ENCODE results near the gene MSI2. TPM values are rescaled to one million over a fixed set of nuclear protein-coding genes. Genes with fewer than 3 reads are reported as not detected.

Gene MSI2
- total RNA-seq, 1 donor from 2014 or later = 110 TPM

DNA sequence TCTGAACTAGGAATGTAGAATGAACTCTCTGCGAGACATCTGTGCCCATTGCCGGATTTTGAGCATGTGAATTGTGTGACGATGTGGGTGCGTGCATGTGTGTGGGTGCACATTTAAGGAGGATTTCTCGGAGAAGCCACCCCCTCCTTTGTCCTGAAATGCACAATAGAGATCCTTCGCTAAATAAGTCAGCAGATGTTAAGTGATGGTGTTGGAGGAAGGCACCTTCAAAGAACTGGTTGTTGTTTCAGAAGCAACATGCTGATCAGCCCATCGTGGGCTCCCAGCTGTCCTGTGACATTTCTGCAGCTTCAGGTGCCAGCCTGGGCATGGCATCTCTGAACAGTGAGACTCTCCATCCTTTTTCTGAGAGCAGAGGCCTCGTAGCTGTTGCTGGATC, 194.9 kb downstream of the MSI2 start:
- ATAC-seq (ENCODE audit: poor library complexity) = no peak
- intact Hi-C loops (cut with DNase I) = no loop called here
- no peak for DNase-seq

DNA sequence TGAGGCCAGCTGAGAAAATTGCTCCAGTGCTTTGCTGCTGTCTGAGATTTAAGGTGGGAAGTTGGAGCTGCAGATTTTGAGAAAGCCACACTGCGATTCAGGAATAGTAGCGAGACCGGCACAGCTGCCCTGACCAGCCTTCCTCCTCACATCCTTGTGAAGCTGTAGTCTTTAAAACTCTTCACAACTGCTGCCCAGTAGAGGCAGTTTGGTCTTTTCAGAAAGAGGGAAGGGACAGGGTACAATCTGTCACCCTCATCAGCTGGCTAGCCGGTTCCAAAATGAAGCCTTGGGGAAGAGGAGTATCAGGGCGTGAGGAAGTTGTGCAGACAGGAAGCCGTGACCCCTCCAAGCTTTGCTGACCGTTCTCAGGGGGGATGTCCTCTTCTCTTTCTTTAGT, 195.3 kb downstream of the MSI2 start:
- no peak for ATAC-seq (ENCODE audit: poor library complexity)
- DNase-seq = no peak
- intact Hi-C loops (cut with DNase I) = no loop called here

DNA sequence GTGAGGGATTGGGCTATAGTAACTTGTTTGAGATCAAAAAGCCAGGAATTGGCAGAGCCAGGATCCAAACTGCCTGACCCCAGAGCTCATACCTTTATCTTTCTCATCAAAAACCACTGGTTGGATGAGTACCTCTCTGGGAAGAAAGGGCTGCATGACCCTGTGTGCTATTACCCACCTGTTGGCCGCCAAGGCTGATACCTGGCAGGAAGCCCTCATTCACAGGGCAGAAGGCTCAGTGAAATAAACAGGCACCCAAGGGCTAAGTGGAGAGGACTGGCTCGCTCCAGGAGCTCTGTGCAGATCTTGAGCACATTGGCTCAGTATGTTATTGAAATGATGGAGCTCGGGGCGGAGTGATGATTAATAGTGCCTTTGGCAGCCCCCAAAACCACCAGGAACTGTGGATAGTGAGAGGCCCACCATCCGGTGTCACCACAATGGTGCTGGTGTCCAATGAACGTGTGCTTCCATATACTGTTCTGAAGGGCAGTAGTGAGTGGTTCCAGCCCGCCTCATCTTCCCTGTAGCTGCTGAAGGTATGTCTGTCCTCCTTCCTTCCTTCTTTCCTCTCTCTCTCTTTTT, 197.6 kb downstream of the MSI2 start:
- ATAC-seq (ENCODE audit: poor library complexity) (no peak), DNase-seq (no peak)
- intact Hi-C loops (cut with DNase I) = no loop called here

DNA sequence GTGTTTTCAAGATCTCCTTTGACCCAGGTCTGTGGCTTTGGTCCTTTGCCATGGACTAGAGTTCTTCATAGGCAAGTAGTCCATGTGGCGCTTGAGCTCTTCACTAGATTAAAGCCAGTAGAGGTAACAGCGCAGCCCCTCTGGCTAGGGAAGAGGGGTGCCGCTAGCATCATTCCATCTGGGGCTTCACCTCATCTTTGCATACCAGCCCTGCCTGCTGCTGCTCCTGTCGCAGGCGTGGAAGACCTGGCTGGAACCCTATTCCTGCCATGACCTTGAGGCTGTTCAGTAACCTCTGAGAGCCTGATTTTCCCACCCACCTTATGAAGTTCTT, 198.4 kb downstream of the MSI2 start:
- DNase-seq (no peak), ATAC-seq (ENCODE audit: poor library complexity) (no peak)
- intact Hi-C loops (cut with DNase I) = no loop called here

DNA sequence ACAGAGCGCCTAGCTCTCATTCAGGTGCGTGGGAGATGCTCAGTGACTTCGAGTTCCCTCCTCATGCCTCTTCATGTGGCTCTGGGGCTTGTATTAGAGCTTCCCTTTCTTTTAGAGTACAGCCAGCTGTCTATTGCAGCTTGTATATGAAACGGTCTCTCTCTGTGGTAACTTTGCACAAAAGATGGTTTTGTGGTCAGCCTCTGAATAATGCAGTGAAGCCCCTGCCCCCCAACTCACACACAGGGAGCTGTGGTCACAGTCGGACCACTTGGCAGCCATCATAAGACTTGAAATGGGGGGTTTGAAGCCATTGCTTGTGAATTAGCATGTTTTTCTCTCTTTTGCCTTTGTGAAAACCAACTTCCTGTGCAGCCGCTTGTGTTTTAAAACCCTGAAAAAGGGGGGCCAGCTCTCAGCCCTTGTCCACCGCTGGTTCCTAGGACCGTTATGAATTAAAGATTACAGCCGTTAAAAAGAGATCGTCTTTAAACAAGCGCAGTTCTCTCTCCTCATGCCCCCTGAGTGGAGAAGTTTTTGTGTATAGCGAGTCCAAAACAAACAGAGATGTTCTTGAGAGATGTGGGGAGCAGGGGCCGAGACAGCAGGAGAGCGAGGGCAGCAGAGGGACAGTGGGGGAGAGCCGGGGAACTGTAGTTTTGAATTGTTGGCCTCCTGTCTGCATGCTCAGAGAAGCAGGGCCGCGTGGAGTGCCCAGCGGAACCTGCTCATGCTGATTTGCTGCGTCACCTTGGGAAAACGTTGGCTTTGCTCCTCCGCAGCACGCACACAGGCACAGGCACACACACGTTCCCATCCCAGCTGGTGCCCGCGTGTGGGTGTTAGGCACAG, 199.0 kb downstream of the MSI2 start:
- intact Hi-C loops (cut with DNase I) = no loop called here
- peak; percentile 42 for ATAC-seq (ENCODE audit: poor library complexity)

DNA sequence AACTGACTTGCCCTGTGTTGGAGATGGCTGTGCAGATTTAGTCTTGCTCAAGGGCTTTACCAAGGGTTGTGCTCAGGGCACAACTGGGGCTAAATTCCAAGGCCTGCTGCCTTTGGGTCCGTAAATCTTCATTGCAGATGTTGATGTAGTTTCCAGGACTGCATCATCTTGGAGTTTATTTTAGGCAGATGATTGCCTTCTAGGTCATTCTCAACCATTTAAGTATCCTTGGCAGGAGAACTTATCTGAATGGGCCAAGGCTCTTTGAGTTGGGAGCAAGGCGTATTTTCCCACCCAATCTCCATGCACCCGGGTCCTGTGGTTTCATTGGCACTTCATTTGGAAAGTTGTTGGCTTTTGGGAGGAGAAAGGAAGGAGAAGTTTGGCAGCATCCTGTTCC, 200.3 kb downstream of the MSI2 start:
- DNase-seq (no peak), ATAC-seq (ENCODE audit: poor library complexity) (no peak)
- intact Hi-C loops (cut with DNase I) = no loop called here

More for the DNA sequence above, 199.0 kb downstream of the MSI2 start:
- no peak for DNase-seq

DNA sequence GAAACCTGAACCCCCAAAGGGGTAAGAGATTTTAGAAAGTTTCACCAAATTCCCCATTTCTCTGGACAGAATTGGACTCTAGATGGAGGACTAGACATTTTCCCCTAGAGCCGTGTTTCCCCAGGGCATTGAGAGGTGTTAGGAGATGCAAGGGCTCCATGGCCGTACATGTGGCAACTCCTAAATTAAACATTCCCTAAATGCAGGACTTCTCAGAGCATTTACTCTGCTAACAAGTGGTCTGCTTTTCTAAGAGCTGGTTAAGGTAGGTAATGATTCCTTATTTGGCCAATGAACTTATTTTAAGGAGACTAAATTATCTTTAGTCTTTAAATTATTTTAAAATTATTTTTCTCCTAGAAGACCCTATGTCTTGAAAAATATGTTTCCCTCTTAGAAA, 200.9 kb downstream of the MSI2 start:
- no peak for ATAC-seq (ENCODE audit: poor library complexity)
- intact Hi-C loops (cut with DNase I) = no loop called here
- no peak for DNase-seq

DNA sequence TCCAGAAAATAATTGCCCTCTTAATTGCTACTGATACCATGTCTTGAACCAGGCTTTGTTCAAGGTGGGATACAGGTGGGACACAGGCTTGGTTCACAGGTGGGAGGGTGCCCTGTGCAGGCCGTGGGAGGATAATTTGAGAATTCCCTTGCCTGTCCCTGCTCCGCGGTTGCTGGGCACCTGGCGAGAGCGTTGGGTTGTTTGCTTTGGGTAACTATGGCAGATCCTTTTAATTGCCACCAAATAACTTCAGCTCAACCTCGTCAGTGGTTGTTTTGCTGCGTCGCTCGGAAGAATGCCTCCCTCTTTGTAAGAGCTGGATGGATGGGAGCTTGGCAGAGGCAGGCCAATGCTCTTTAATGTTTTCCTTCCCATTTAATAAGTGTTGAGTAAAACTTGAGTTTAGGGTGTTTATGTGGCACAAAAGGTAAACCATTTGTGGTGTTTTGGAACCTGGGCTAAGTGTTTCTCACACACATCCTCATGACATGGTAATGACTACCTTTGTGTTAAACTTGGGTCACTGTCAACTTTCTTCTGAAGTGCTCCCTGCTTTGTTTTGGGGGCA, 202.5 kb downstream of the MSI2 start:
- no peak for ATAC-seq (ENCODE audit: poor library complexity)
- intact Hi-C loops (cut with DNase I) = no loop called here
- no peak for DNase-seq

DNA sequence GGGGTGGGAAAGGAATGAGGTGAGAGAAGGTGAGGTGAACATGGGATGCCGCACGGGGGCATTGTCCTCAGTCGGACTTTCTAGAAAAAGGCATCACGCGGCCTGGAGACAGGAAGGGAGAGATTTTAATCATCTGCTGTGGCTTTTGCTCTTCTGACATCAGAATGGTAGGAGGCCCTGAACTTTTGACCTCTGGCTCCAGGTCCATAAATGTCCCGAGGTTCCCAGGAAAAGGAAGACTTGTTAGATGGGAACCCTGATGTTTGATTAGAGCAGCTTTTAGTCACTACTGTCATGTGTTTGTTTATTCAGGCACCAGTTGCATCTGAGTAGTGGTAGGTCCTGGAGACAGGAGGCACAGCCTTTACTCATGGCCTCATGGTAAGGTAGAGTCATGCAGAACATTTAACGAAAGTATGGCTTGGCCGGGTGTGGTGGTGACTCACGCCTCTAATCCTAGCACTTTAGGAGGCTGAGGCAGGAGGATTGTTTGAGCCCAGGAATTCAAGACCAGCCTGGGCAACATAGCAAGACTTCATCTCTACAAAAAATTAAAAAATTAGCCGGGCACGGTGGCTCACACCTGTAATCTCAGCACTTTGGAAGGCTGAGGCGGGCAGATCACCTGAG, 203.1 kb downstream of the MSI2 start:
- intact Hi-C loops (cut with DNase I) = no loop called here
- DNase-seq = no peak
- ATAC-seq (ENCODE audit: poor library complexity) = no peak

DNA sequence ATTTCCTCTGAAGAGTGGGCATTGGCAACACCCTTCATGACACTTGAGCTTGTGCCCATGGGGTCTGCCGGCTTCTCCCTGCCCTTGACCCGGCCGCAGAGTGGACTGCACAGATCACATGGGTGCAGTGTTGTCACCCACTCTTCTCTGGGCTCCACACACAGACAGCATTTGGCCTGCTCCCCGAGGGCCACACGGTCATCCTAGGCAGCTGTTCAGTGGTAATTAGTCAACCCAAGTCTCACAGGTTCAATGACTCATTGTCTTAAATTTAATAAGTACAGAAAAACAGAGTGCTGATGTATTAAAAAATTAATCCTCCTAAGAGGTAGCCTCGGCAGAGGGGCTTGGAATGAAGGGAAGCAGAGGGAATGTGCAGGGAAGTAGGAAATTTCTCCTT, 204.8 kb downstream of the MSI2 start:
- ATAC-seq (ENCODE audit: poor library complexity) (no peak), DNase-seq (no peak)
- intact Hi-C loops (cut with DNase I) = no loop called here

DNA sequence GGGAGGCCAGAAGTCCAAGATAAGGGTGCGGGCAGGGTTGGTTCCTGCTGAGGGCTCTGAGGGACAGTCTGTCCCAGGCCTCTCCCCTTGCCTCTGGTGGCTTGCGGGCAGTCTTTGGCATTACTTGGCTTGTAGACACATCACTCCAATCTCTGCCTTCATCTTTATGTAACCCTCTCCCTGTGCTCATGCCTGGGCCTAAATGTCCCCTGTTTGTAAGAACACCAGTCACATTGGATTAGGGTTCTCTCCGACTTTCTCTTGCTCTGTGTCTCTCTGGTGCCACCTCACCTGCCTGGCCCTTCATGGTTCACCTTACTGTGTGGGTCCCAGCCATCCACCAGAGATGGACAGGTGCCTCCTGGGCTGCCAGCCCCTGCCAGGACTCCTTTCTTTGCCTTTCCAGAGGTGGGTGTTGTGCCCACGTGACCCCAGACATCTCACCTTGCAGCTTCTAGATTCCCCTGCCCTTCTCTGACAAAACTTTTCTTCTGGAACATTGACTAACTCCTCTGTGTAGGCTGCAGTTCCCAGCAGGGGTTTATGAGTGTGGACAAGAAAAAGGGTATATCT, 205.8 kb downstream of the MSI2 start:
- DNase-seq (no peak), ATAC-seq (ENCODE audit: poor library complexity) (no peak)
- intact Hi-C loops (cut with DNase I) = no loop called here

DNA sequence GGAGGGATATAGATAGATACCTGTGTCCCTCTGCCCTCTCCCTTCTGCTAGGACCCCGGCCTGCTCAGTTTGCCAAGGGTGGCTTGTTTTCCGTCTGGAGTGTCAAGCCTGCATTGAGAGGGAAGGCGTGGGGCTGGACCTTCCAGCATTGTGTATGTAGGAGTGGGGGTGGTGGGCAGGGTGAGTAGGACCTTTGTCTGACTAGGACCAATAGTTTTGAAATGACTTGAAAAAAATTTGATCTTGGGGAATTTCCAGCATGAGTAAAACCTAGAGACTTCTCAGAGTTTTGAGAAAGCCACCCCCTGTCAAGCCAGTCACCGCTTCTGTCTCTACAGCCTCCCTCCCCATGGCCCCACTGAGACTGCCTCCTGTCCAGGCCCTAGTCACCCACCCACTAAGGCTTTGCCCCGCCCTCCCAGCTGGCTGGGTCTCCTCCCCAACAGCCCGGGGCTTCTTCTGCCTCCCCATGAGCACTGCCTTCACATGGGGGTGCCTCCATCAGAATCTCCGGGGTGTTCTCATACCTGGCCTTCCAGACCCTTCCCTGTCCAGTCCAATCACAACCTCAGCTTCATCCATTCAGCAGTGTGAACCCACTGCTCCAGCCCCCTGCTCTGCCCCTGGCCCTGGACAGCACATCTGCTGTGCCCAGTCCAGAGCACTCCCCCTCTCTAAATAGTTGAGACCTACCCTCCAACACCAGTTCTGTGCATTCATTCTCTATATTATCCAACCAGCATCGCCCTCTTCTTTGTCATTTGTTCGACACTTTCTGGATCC, 207.0 kb downstream of the MSI2 start:
- DNase-seq = no peak
- intact Hi-C loops (cut with DNase I) = no loop called here
- ATAC-seq (ENCODE audit: poor library complexity) = no peak

DNA sequence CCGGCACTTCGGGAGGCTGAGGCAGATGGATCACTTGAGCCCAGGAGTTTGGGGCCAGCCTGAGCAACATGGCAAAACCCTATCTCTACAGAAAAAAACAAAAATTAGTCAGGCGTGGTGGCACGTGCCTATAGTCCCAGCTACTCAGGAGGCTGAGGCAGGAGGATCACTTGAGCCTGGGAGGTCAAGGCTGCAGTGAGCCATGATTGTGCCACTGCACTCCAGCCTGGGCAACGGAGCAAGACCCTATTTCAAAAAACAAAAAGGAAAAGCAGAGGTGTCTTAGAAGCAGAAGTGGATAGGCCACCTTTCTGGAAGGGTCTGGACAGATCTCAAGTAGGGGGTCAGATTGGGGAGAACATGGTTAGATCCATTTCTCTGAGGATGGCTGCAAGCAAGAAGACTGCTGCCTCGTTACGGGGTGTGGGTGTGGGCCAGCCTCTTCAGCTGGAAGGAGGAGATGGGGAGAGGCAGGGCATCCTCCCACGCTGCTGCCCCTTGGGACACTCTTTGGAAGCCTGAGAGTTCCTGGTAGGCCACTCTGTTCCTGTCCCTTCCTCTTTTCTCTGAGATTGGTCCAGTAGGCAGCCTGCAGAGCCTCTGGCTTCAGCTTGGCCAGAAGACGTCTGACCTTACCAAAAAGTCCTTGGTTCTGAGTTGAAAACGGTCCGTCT, 208.0 kb downstream of the MSI2 start:
- DNase-seq = peak; percentile 84
- intact Hi-C loops (cut with DNase I) = no loop called here
- ATAC-seq (ENCODE audit: poor library complexity) = peak; percentile 67

DNA sequence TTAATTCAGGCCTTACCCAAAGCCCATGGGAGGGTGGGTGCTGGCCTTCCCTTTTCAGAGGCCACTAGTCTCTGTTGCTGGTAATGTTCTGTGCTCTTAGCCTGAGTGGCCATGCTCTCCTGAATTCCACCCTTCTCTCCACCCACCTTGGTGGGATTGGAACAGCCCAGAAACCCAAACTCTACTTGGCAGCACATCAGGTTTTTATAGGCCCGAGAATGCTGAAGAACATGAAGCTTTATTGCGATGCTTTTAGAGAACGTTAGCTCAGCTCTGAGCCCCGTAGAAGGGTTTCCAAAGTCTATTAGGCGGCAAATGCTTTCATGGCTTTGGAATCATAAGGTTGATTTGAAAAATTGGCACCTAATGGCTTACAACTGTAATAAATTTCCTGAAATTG, 209.3 kb downstream of the MSI2 start:
- ATAC-seq (ENCODE audit: poor library complexity) = no peak
- intact Hi-C loops (cut with DNase I) = no loop called here
- no peak for DNase-seq

DNA sequence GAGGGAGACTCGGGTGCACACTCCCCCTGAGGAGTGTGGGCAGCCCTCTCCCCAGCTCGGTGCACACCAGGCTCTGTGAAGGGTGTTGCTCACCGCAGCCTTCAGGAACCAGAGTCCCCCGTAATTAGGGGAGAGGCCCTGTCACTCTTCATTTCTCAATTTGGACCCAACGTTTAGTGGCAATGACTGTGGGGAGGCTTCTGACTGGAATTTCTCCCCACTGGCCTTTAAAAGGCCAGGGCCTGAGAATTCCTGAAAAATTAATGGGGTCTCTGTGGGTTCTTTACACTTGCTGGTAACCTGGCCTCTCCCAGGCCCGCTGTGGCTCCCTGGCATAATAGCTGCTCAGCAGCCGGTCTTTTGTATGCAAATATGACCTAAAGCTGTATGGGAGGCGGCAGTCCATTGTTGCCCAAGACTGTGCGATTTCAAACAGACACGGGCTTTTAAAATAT, 209.7 kb downstream of the MSI2 start:
- no peak for ATAC-seq (ENCODE audit: poor library complexity)
- no peak for DNase-seq
- intact Hi-C loops (cut with DNase I) = no loop called here

DNA sequence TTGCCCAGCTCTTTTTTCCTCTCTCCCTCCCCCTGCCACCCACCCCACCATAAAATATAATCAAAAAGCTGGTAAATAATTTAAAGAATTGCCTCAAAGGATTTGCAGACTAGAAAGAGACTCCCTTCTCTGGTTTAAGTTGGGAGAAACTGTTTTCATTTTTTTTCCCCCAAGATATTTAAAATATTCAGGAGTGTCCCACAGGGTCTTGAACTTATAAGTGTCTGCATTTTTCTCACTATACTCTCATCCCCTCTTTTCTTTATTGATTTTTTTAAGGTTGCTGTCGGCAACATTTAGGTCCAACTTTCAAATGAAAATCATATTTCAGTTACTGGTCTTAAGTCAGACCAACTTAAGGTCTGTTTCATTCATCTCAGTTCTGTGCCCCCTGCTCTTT, 210.2 kb downstream of the MSI2 start:
- DNase-seq (no peak), ATAC-seq (ENCODE audit: poor library complexity) (no peak)
- intact Hi-C loops (cut with DNase I) = no loop called here

DNA sequence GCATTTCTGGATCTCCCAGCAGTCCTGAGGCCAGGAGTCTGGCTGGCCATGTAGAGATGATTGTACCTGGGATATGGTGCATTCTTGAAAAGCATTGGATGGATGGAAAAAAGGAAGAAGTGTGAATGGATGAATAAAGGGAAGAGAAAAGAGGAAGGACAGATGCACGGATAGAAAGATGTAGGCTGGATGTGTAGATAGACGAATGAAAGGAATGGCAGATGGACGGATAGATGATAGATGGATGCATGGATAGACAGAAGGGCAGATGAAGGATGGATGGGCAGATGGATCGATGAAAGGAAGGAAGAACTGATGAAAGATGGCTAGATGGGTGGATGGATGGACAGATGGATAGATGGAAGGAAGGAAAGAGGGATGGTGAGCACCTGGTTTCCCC, 210.9 kb downstream of the MSI2 start:
- ATAC-seq (ENCODE audit: poor library complexity) = no peak
- DNase-seq = no peak
- intact Hi-C loops (cut with DNase I) = no loop called here

DNA sequence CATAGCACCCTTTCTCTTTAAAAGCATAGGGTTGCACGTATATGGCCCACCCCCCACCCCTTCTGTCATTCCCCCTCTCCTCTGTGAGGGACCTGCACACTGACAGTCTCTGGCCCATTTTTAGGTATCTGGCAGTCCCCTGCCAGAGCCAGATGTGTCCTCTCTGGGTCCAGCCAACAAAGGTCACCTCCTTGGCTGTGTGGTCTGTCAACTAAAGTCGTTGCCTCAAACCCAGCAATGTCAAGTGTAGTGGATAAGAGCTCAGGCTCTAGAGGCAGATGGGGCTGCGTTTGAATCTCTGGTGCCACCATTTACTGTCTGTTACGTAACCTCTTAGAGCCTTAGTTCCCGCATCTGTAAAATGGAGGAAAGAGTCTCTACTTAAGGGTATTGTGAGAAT, 211.5 kb downstream of the MSI2 start:
- ATAC-seq (ENCODE audit: poor library complexity) (peak; percentile 51), DNase-seq (no peak)
- intact Hi-C loops (cut with DNase I) = no loop called here

All from Right ventricle myocardium superior (tissue), 1 donor.